Measurements from ENCODE around the gene LINC00632. TPM values are rescaled to one million over a fixed set of nuclear protein-coding genes. Genes with fewer than 3 reads are reported as not detected.
"Not testable (repeated sequence)": the region's sequence is repeated elsewhere in the genome, so short reads cannot be mapped to it uniquely, and the experiment has no call there.

The LINC00632 gene
- total and polyA plus RNA-seq, 2 donors from 2014 or later = 0.67 to 45.9 TPM

- Histone ChIP-seq H3K9me3 (ENCODE audit: control insufficient read depth in 2 of 3, insufficient read depth in 1 of 3, low read length in 3 of 3) (no peaks in the 10 kb centered on the region), H3K36me3 (ENCODE audit: control insufficient read depth in 2 of 3, insufficient read depth in 3 of 3, low read length in 3 of 3) (no peaks in the 10 kb centered on the region), H3K4me1 (ENCODE audit: control insufficient read depth in 2 of 3, insufficient read depth in 2 of 3, low read depth in 1 of 3, low read length in 3 of 3) (no peaks in the 10 kb centered on the region), H3K27ac (ENCODE audit: low read depth in 2 of 2, low read length in 2 of 2) (no peak overlapping the region), H3K27me3 (ENCODE audit: control insufficient read depth, insufficient read depth, low read length) (no peaks in the 10 kb centered on the region), H3K9ac (ENCODE audit: low read length in 3 of 3) (no peak overlapping the region), H3K4me3 (ENCODE audit: low read length in 3 of 3) (no peak overlapping the region)
- no peak for TF ChIP-seq CTCF (IDR thresholded peaks at IDR 0.05; ENCODE audit: borderline replicate concordance, extremely low read depth, insufficient read depth)
- DNase-seq (no peak), FAIRE-seq (no peak)
- intact Hi-C loops (cut with DNase I) = no loop called here
These were observed 36.5 kb upstream of the LINC00632 start for GRCh38 chrX:140672840-140673731.

- Histone ChIP-seq H3K27me3 (ENCODE audit: control insufficient read depth, insufficient read depth, low read length) (no peaks in the 10 kb centered on the region), H3K4me1 (ENCODE audit: control insufficient read depth in 2 of 3, insufficient read depth in 2 of 3, low read depth in 1 of 3, low read length in 3 of 3) (no peaks in the 10 kb centered on the region), H3K4me3 (ENCODE audit: low read length in 3 of 3) (no peak overlapping the region), H3K9ac (ENCODE audit: low read length in 3 of 3) (no peak overlapping the region), H3K36me3 (ENCODE audit: control insufficient read depth in 2 of 3, insufficient read depth in 3 of 3, low read length in 3 of 3) (no peaks in the 10 kb centered on the region), H3K27ac (ENCODE audit: low read depth in 2 of 2, low read length in 2 of 2) (no peak overlapping the region), H3K9me3 (ENCODE audit: control insufficient read depth in 2 of 3, insufficient read depth in 1 of 3, low read length in 3 of 3) (no peaks in the 10 kb centered on the region)
- TF ChIP-seq CTCF (IDR thresholded peaks at IDR 0.05; ENCODE audit: borderline replicate concordance, extremely low read depth, insufficient read depth) = no peak
- FAIRE-seq = no peak
- no peak for DNase-seq
- intact Hi-C loops (cut with DNase I) = no loop called here
These were observed 21.9 kb upstream of the LINC00632 start for GRCh38 chrX:140687706-140688105.

GRCh38 chrX:140691596-140691995 is 18.0 kb upstream of the LINC00632 start:
- H3K27ac ChIP-seq (ENCODE audit: low read depth in 2 of 2, low read length in 2 of 2); intact Hi-C loops (cut with DNase I); H3K9ac ChIP-seq (ENCODE audit: low read length in 3 of 3); H3K27me3 ChIP-seq (ENCODE audit: control insufficient read depth, insufficient read depth, low read length); H3K4me3 ChIP-seq (ENCODE audit: low read length in 3 of 3); DNase-seq; H3K36me3 ChIP-seq (ENCODE audit: control insufficient read depth in 2 of 3, insufficient read depth in 3 of 3, low read length in 3 of 3); H3K4me1 ChIP-seq (ENCODE audit: control insufficient read depth in 2 of 3, insufficient read depth in 2 of 3, low read depth in 1 of 3, low read length in 3 of 3); FAIRE-seq; H3K9me3 ChIP-seq (ENCODE audit: control insufficient read depth in 2 of 3, insufficient read depth in 1 of 3, low read length in 3 of 3): not testable (repeated sequence)

GRCh38 chrX:140697618-140698017 is 11.9 kb upstream of the LINC00632 start:
- Histone ChIP-seq H3K27ac (ENCODE audit: low read depth in 2 of 2, low read length in 2 of 2) (no peak overlapping the region), H3K9me3 (ENCODE audit: control insufficient read depth in 2 of 3, insufficient read depth in 1 of 3, low read length in 3 of 3) (no peaks in the 10 kb centered on the region), H3K36me3 (ENCODE audit: control insufficient read depth in 2 of 3, insufficient read depth in 3 of 3, low read length in 3 of 3) (no peaks in the 10 kb centered on the region), H3K27me3 (ENCODE audit: control insufficient read depth, insufficient read depth, low read length) (no peaks in the 10 kb centered on the region), H3K4me3 (ENCODE audit: low read length in 3 of 3) (no peak overlapping the region), H3K4me1 (ENCODE audit: control insufficient read depth in 2 of 3, insufficient read depth in 2 of 3, low read depth in 1 of 3, low read length in 3 of 3) (no peaks in the 10 kb centered on the region), H3K9ac (ENCODE audit: low read length in 3 of 3) (no peak overlapping the region)
- TF ChIP-seq CTCF (IDR thresholded peaks at IDR 0.05; ENCODE audit: borderline replicate concordance, extremely low read depth, insufficient read depth) = no peak
- DNase-seq (no peak), FAIRE-seq (no peak)
- intact Hi-C loops (cut with DNase I) = no loop called here
